Measurements from ENCODE around the gene MCCD1. TPM values are rescaled to one million over a fixed set of nuclear protein-coding genes. Genes with fewer than 3 reads are reported as not detected.

Gene MCCD1
- total RNA-seq, 1 experiment from 2014 or later = not detected

DNA sequence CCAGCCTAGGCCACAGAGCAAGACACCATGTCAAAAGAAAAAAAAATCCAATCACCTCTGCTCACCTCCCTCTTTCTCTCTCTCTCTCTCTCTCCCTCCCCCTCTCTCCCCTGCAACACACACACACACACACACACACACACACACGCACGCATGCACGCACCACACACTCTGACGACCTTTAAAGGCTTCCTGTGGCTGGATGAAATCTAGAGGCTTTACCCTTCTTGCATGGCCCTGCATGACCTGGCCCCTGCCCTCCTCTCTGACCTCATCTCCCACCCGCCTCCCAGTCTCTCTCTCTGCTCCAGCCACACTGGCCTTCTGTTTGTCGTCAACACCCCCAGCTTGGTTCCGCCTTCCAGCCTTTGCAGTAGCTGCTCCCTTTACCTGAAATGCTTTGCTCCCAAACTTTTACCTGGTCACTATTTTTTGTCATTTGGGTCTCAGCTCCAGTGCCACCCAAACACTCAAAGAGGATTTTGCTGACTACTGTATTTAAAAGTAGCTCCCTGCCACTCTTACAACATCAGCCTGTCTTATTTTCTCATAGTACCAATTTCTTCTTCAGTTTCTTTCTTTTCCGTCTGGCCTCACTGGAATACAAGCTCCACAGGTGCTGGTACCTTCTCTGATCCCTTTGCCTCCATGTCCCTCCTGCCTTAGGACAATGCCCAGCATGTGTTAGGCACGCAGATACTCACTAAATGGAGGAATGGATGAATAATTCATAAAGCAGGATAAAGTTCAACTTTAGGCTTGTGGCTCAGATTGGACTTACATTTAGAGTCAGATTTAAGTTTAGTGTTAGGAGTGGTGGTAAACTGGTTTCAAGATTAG lies 39.0 kb downstream of the MCCD1 start:
- H3K27me3 Mint-ChIP-seq (ENCODE audit: low read depth) = peaks cover under 1% of the 10 kb centered on the region; the same call in 1 of the 2 replicates
- peak; percentile 80 for ATAC-seq
- no peak for TF ChIP-seq ZNF423 (CRISPR knock-in tag; IDR thresholded peaks at IDR 0.05)
- TF ChIP-seq, protein P1, sequence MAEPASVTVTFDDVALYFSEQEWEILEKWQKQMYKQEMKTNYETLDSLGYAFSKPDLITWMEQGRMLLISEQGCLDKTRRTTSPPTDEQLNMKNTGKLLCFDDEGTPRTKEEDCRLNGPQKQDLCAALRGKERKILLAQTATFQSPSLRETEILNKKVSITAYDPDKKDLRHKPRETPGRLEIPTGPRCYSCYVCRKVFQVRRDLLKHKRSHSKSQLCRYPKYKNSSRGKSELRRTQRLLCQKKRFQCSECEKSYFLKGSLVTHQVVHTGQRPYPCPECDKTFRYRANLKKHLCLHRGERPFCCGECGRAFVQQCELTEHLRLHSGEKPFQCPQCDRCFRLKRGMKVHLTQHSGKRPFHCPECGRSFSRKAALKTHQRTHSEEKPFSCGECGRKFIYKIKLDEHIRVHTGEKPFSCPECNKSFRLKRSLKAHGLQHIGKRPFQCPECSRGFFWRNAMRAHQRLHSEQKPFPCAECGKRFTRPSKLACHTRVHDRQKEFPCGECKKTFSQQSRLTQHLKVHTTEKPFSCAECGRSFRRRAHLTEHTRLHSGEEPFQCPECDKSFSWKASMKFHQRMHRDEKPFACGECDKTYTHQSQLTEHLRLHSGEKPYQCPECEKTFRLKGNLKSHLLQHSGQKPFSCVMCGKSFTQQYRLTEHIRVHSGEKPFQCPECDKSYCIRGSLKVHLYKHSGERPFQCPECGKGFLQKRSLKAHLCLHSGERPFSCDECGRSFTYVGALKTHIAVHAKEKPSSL (CRISPR knock-in tag; conservative IDR thresholded peaks at IDR 0.05) = no peak
- no peaks in the 10 kb centered on the region for H3K36me3 Mint-ChIP-seq
- H3K9me3 Mint-ChIP-seq = no peaks in the 10 kb centered on the region
- no peak overlapping the region for H3K4me3 Mint-ChIP-seq
- ChIA-PET POLR2A (interaction anchor here (1.0 kb wide), 1 partner anchor 21 kb away, joined by 5 read pairs; the partner anchor contains the start of genes ATP6V1G2 and NFKBIL1), CTCF (interaction anchor here (1.1 to 3.8 kb wide), 5 partner anchors 13 to 30 kb away, joined by 3 to 36 read pairs (median 4); partner anchors contain the start of genes ATP6V1G2, LST1, LTB and NCR3)
- peaks cover 7% of the 10 kb centered on the region for H3K4me1 Mint-ChIP-seq
- peak overlapping the region; percentile 42 for H3K27ac Mint-ChIP-seq
- no peak for DNase-seq (ENCODE audit: low spot score)

DNA sequence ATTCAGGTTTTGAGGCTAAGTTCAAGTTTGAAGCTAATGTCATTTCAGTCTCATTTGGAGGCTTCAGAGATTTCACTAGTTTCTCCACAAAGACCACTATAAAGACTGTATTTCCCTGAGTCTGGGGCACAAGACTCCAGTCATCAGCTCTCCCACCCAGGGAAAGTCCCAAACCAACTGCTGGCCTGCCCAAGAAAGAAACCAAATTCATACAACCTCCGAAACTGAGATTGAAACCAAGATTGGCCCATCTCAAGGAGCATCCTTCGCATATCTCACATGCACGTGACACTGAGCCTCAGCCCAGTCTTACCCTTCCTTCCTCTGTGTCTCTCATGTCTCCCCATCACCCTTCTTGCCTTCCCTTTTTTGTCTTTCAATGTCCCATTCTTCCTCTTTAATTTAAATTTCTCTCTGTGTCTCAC lies 39.8 kb downstream of the MCCD1 start:
- DNase-seq (ENCODE audit: low spot score) (no peak), ATAC-seq (no peak)
- TF ChIP-seq PRDM15 (CRISPR knock-in tag; IDR thresholded peaks at IDR 0.05) = no peak
- no peak for TF ChIP-seq ZMAT4 (CRISPR knock-in tag; IDR thresholded peaks at IDR 0.05)
- TF ChIP-seq ZNF138 (CRISPR knock-in tag; conservative IDR thresholded peaks at IDR 0.05) = no peak
- TF ChIP-seq RORB (CRISPR knock-in tag; IDR thresholded peaks at IDR 0.05) = no peak
- TF ChIP-seq ESRRA (CRISPR knock-in tag; IDR thresholded peaks at IDR 0.05; ENCODE audit: borderline replicate concordance) = no peak
- TF ChIP-seq FOXP4 (CRISPR knock-in tag; IDR thresholded peaks at IDR 0.05) = no peak
- TF ChIP-seq FOXK1 (CRISPR knock-in tag; IDR thresholded peaks at IDR 0.05) = no peak
- TF ChIP-seq TP53 (CRISPR knock-in tag; IDR thresholded peaks at IDR 0.05) = no peak
- H3K9me3 Mint-ChIP-seq = no peaks in the 10 kb centered on the region
- no peaks in the 10 kb centered on the region for H3K36me3 Mint-ChIP-seq
- ChIA-PET POLR2A (interaction anchor here (1.0 kb wide), 1 partner anchor 22 kb away, joined by 5 read pairs; the partner anchor contains the start of genes ATP6V1G2 and NFKBIL1), CTCF (interaction anchor here (1.1 to 3.8 kb wide), 5 partner anchors 13 to 30 kb away, joined by 3 to 36 read pairs (median 6); partner anchors contain the start of genes ATP6V1G2, LST1 and LTB)
- H3K27me3 Mint-ChIP-seq (ENCODE audit: low read depth) = peaks cover 5% of the 10 kb centered on the region
- no peak overlapping the region for H3K4me3 Mint-ChIP-seq
- H3K27ac Mint-ChIP-seq = no peak overlapping the region
- peaks cover 8% of the 10 kb centered on the region for H3K4me1 Mint-ChIP-seq

DNA sequence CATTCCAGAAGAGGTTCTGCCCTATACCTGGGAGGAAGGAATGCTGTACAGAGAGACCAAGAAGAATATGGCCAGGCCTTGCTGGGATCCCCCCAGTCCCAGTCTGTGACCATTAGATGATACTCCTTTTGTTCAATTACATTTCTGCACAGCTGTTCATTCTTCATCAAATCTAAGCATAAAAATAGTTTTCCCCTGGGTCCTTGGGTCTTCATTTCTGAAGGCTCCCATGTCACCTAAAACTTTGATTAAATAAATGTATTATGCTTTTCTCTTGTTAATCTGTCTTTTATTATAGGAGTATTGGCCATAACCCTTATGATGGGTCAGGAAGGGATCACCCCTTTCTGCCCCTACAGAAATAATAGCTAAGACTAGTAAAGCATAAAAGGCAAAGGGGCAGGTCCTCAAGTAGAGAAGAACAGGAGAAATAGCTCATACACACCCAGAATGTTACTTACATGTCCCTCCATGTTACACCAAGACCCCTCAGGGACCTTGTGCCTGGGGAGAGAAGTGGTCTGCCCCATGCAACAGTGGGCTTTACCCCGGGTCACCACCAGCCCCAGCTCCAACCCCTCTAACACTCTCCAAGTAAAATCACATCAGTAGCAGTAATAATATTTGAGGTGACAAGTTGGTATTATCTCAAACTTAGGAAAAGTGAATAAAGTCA lies 41.2 kb downstream of the MCCD1 start:
- H3K4me1 Mint-ChIP-seq = peaks cover 19% of the 10 kb centered on the region
- TF ChIP-seq HMGA2 (CRISPR knock-in tag; IDR thresholded peaks at IDR 0.05) (no peak), CBFB (CRISPR knock-in tag; IDR thresholded peaks at IDR 0.05; ENCODE audit: low read depth) (no peak), FOXJ3 (CRISPR knock-in tag; IDR thresholded peaks at IDR 0.05; ENCODE audit: borderline replicate concordance) (no peak), ATF1 (CRISPR knock-in tag; IDR thresholded peaks at IDR 0.05) (no peak), FOXP1 (CRISPR knock-in tag; IDR thresholded peaks at IDR 0.05; ENCODE audit: borderline replicate concordance) (no peak), ZNF396 (CRISPR knock-in tag; IDR thresholded peaks at IDR 0.05; ENCODE audit: borderline replicate concordance) (no peak), CREB1 (CRISPR knock-in tag; IDR thresholded peaks at IDR 0.05) (no peak), NR1H2 (CRISPR knock-in tag; IDR thresholded peaks at IDR 0.05) (no peak), MXD4 (CRISPR knock-in tag; IDR thresholded peaks at IDR 0.05; ENCODE audit: borderline replicate concordance) (no peak), IRF2 (CRISPR knock-in tag; IDR thresholded peaks at IDR 0.05; ENCODE audit: borderline replicate concordance, low read depth) (no peak), ELF4 (CRISPR knock-in tag; IDR thresholded peaks at IDR 0.05; ENCODE audit: low read depth) (no peak)
- no peak overlapping the region for H3K27ac Mint-ChIP-seq
- DNase-seq (ENCODE audit: low spot score) (no peak), ATAC-seq (no peak)
- H3K9me3 Mint-ChIP-seq = no peaks in the 10 kb centered on the region
- ChIA-PET POLR2A (no interaction called here), CTCF (interaction anchor here (0.8 to 3.8 kb wide), 2 partner anchors 11 to 19 kb away, joined by 3 to 36 read pairs; partner anchors contain the start of gene LTB)
- no peaks in the 10 kb centered on the region for H3K36me3 Mint-ChIP-seq
- peaks cover 7% of the 10 kb centered on the region for H3K27me3 Mint-ChIP-seq (ENCODE audit: low read depth)
- no peak overlapping the region for H3K4me3 Mint-ChIP-seq
